IMR-90 (cell line): ENCODE measurements around the gene LRP1-AS. TPM values are rescaled to one million over a fixed set of nuclear protein-coding genes. Genes with fewer than 3 reads are reported as not detected.

ENCODE experiments used
- ATAC-seq: fragments of 200-7000 bp; cut with Tn5 transposase; 2 replicates; pipeline ENCODE4 v1.9.1; 2020; ENCODE audit warnings: low read depth, mild to moderate bottlenecking, moderate library complexity
- BruUV-seq: library from RNA; stranded (reverse); fragments of 400-500 nt; replicated peaks from 2 replicates; lab custom pipeline; 2021; lab: Mats Ljungman, UMichigan
- CTCF ChIA-PET: fragments of 300-600 bp; formaldehyde crosslinking; extraction: SDS; loops from one replicate; lab custom pipeline; 2021; ENCODE audit warnings: antibody characterized with exemption; lab: Yijun Ruan, JAX
- POLR2A ChIA-PET: fragments of 300-600 bp; sonication (Branson Sonifier 250); formaldehyde crosslinking; loops from one replicate; lab custom pipeline; 2022; ENCODE audit warnings: antibody characterized with exemption; ENCODE audit not compliant: unreplicated experiment; lab: Charles Lee
- DNase-seq: peaks from one replicate; pipeline ENCODE4 v3.0.0; 2013
- H2AFZ ChIP-seq: replicated peaks from 2 replicates; pipeline ENCODE3; 2013; ENCODE audit warnings: low read length, mild to moderate bottlenecking; ENCODE audit not compliant: poor library complexity
- H2AK5ac ChIP-seq: 2 replicates; pipeline ENCODE4 v1.6.1; 2013; ENCODE audit warnings: low read depth, low read length, inconsistent platforms
- H2AK9ac ChIP-seq: replicated peaks from 2 replicates; pipeline ENCODE3; 2013; ENCODE audit warnings: mild to moderate bottlenecking, low read depth, low read length, moderate library complexity; ENCODE audit not compliant: poor library complexity
- H2BK120ac ChIP-seq: 2 replicates; pipeline ENCODE4 v1.6.1; 2013; ENCODE audit warnings: low read depth, low read length, inconsistent platforms
- H2BK15ac ChIP-seq: 3 replicates; pipeline ENCODE4 v1.6.1; 2013; ENCODE audit warnings: low read depth, low read length, inconsistent platforms
- H2BK20ac ChIP-seq: 2 replicates; pipeline ENCODE4 v1.6.1; 2013; ENCODE audit warnings: low read depth, mild to moderate bottlenecking, inconsistent platforms, low read length, moderate library complexity
- H2BK5ac ChIP-seq: 2 replicates; pipeline ENCODE4 v1.6.1; 2013; ENCODE audit warnings: mild to moderate bottlenecking, low read depth, low read length, inconsistent platforms; ENCODE audit not compliant: poor library complexity, severe bottlenecking
- H3K14ac ChIP-seq: replicated peaks from 2 replicates; pipeline ENCODE4 v1.6.1; 2013; ENCODE audit warnings: low read depth, low read length, inconsistent platforms
- H3K18ac ChIP-seq: 2 replicates; pipeline ENCODE4 v1.6.1; 2013; ENCODE audit warnings: low read depth, low read length, control low read depth
- H3K23ac ChIP-seq: 2 replicates; pipeline ENCODE4 v1.6.1; 2013; ENCODE audit warnings: low read depth, low read length, inconsistent platforms
- H3K27ac ChIP-seq: 2 replicates; pipeline ENCODE4 v1.5.1; 2013; ENCODE audit warnings: mild to moderate bottlenecking, control low read depth, low read length; ENCODE audit not compliant: insufficient read depth
- H3K27me3 ChIP-seq: 2 replicates; pipeline ENCODE4 v1.6.1; 2013; ENCODE audit warnings: low read length; ENCODE audit not compliant: control insufficient read depth, insufficient read depth
- H3K36me3 ChIP-seq: 2 replicates; pipeline ENCODE4 v1.6.1; 2013; ENCODE audit warnings: low read length, mixed read lengths; ENCODE audit not compliant: control insufficient read depth, insufficient read depth
- H3K4ac ChIP-seq: 2 replicates; pipeline ENCODE4 v1.6.1; 2013; ENCODE audit warnings: low read depth, low read length, inconsistent platforms
- H3K4me1 ChIP-seq: 2 replicates; pipeline ENCODE4 v1.6.1; 2013; ENCODE audit warnings: low read length, mixed read lengths; ENCODE audit not compliant: control insufficient read depth, insufficient read depth
- H3K4me2 ChIP-seq: 2 replicates; pipeline ENCODE4 v1.6.1; 2013; ENCODE audit warnings: low read depth, mild to moderate bottlenecking, control low read depth, low read length, moderate library complexity
- H3K4me3 ChIP-seq: 2 replicates; pipeline ENCODE4 v1.5.1; 2013; ENCODE audit warnings: low read depth, mild to moderate bottlenecking, control low read depth, low read length, moderate library complexity; ENCODE audit not compliant: insufficient read depth
- H3K56ac ChIP-seq: 2 replicates; pipeline ENCODE4 v1.6.1; 2013; ENCODE audit warnings: low read length, inconsistent platforms; ENCODE audit not compliant: insufficient read depth; ENCODE audit errors: extremely low read depth
- H3K79me1 ChIP-seq, 2 experiments: 2 replicates each; pipeline ENCODE4 v1.6.1; 2013; ENCODE audit warnings: low read length in 2 of 2, inconsistent platforms in 1 of 2, low read depth in 1 of 2
- H3K9ac ChIP-seq: 2 replicates; pipeline ENCODE4 v1.6.1; 2013; ENCODE audit warnings: low read depth, low read length, control low read depth
- H3K9me1 ChIP-seq: 2 replicates; pipeline ENCODE4 v1.6.1; 2013; ENCODE audit warnings: low read length, inconsistent platforms; ENCODE audit not compliant: insufficient read depth
- H3K9me3 ChIP-seq: 2 replicates; pipeline ENCODE4 v1.6.1; 2013; ENCODE audit warnings: low read length; ENCODE audit not compliant: control insufficient read depth, insufficient read depth
- H4K20me1 ChIP-seq: 2 replicates; pipeline ENCODE4 v1.6.1; 2013; ENCODE audit warnings: low read length, inconsistent platforms; ENCODE audit not compliant: insufficient read depth
- H4K5ac ChIP-seq: 2 replicates; pipeline ENCODE4 v1.6.1; 2013; ENCODE audit warnings: mild to moderate bottlenecking, low read depth, low read length, control low read depth
- H4K8ac ChIP-seq, 2 experiments: 2 replicates each; pipeline ENCODE4 v1.6.1; 2013; ENCODE audit warnings: low read depth in 2 of 2, low read length in 2 of 2, control low read depth in 1 of 2, inconsistent platforms in 1 of 2
- H4K91ac ChIP-seq: 2 replicates; pipeline ENCODE4 v1.6.1; 2013; ENCODE audit warnings: low read depth, low read length, inconsistent platforms; ENCODE audit not compliant: insufficient read depth
- CEBPB ChIP-seq: IDR thresholded peaks from 2 replicates; pipeline ENCODE4 v1.6.1; 2012; ENCODE audit warnings: low read depth, low read length, improper control_type of control experiment
- MAFK ChIP-seq: IDR thresholded peaks from 2 replicates; pipeline ENCODE4 v1.6.1; 2012; ENCODE audit warnings: low read depth, low read length, improper control_type of control experiment
- MAZ ChIP-seq: IDR thresholded peaks from 2 replicates; pipeline ENCODE4 v1.6.1; 2012; ENCODE audit warnings: low read depth, mild to moderate bottlenecking, low read length, improper control_type of control experiment, moderate library complexity, borderline replicate concordance
- MXI1 ChIP-seq: IDR thresholded peaks from 2 replicates; pipeline ENCODE4 v1.6.1; 2012; ENCODE audit warnings: low read depth, mild to moderate bottlenecking, low read length, moderate library complexity, borderline replicate concordance
- POLR2A ChIP-seq: IDR thresholded peaks from 2 replicates; pipeline ENCODE4 v1.6.1; 2012; ENCODE audit warnings: mild to moderate bottlenecking, low read depth, low read length
- RCOR1 ChIP-seq: IDR thresholded peaks from 2 replicates; pipeline ENCODE4 v1.6.1; 2012; ENCODE audit warnings: mild to moderate bottlenecking, low read length, improper control_type of control experiment; ENCODE audit not compliant: insufficient replicate concordance
- SMC3 ChIP-seq: fragments of 150-350 bp; IDR thresholded peaks from 2 replicates; pipeline ENCODE4 v1.6.1; 2016; ENCODE audit warnings: low read depth, mild to moderate bottlenecking, antibody characterized with exemption, low read length, moderate library complexity
- USF2 ChIP-seq: fragments of 150-350 bp; IDR thresholded peaks from 2 replicates; pipeline ENCODE4 v1.6.1; 2017; ENCODE audit warnings: mild to moderate bottlenecking, antibody characterized with exemption, low read length, low read depth
- WGBS, 2 experiments: methylation state at CpG; one replicate each; pipeline versions ENCODE4 v1.1.5 to v1.1.7; 2013; ENCODE audit warnings: missing lambda C conversion rate in 2 of 2; ENCODE audit not compliant: insufficient read length in 1 of 2; ENCODE audit errors: extremely low coverage in 2 of 2; 5-methylcytosine and 5-hydroxymethylcytosine counted together
- dilution Hi-C: fragments of 300-500 bp; cut with HindIII; formaldehyde crosslinking; loops from one replicate; pipeline ENCODE4 v1.14.3; 2018; ENCODE audit warnings: low sequenced_read_pairs; ENCODE audit not compliant: unreplicated experiment
- in situ Hi-C: fragments of 300-500 bp; cut with MboI; formaldehyde crosslinking; loops from 3 replicates; pipeline ENCODE4 v1.14.3; 2019; ENCODE audit warnings: low sequenced_read_pairs, inconsistent platforms, mixed read lengths
- intact Hi-C: fragments of 100-400 bp; cut with micrococcal nuclease; formaldehyde crosslinking; loops from 2 replicates; pipeline ENCODE4 v1.10.0; 2022
- polyA plus RNA-seq, 3 experiments: library from polyadenylated mRNA; depleted of rRNA; stranded (reverse); fragments of >200 nt; gene quantifications; 2 replicates each; pipeline ENCODE4 v1.2.3, GENCODE V29; 2012; ENCODE audit warnings: low replicate concordance in 1 of 3
- total RNA-seq: library from RNA; depleted of rRNA; stranded (reverse); fragments of >200 nt; gene quantifications from 2 replicates; pipeline ENCODE4 v1.2.3, GENCODE V29; 2012

The LRP1-AS gene
- total and polyA plus RNA-seq, 2 of the 4 experiments (the other 2 are of a cell fraction): not detected

GRCh38 chr12:57183939-57184725 is 36.7 kb upstream of the LRP1-AS start:
- no peak overlapping the region for H2AK9ac ChIP-seq
- H4K8ac ChIP-seq: no peak overlapping the region
- H3K27ac ChIP-seq: no peak overlapping the region
- H2BK5ac ChIP-seq: no peak overlapping the region
- no peak overlapping the region for H4K91ac ChIP-seq
- ChIA-PET CTCF (no interaction called here), POLR2A (no interaction called here)
- H3K4me3 ChIP-seq: no peak overlapping the region
- no peak overlapping the region for H2AFZ ChIP-seq
- H3K79me1 ChIP-seq: peaks cover 6 to 37% of the 10 kb centered on the region in 2 experiments
- H3K9me3 ChIP-seq: no peaks in the 10 kb centered on the region
- in situ Hi-C loops: no loop called here
- H4K5ac ChIP-seq: no peak overlapping the region
- no peak for DNase-seq
- H3K14ac ChIP-seq: no peak overlapping the region
- intact Hi-C loops: loop anchor here (1.0 to 2.0 kb wide), 2 partner anchors 59 to 115 kb away; no protein-coding TSS in a partner anchor
- H4K20me1 ChIP-seq: peaks cover 31% of the 10 kb centered on the region
- TF ChIP-seq MXI1: no peak
- TF ChIP-seq MAZ: no peak
- TF ChIP-seq CEBPB: no peak
- TF ChIP-seq SMC3: no peak
- no peak for TF ChIP-seq POLR2A
- no peak for TF ChIP-seq MAFK
- no peak for TF ChIP-seq RCOR1
- TF ChIP-seq USF2: no peak
- no peaks in the 10 kb centered on the region for H3K27me3 ChIP-seq
- no peak overlapping the region for H2BK120ac ChIP-seq
- H3K9me1 ChIP-seq: no peaks in the 10 kb centered on the region
- H3K36me3 ChIP-seq: peaks cover 93% of the 10 kb centered on the region
- no peak overlapping the region for H2BK15ac ChIP-seq
- no peak overlapping the region for H3K23ac ChIP-seq
- no peak overlapping the region for H2BK20ac ChIP-seq
- no peak for ATAC-seq
- BruUV-seq: no TSS peak
- H3K56ac ChIP-seq: no peak overlapping the region
- no peak overlapping the region for H3K4ac ChIP-seq
- dilution Hi-C loops: no loop called here
- no peak overlapping the region for H3K9ac ChIP-seq
- no peak overlapping the region for H2AK5ac ChIP-seq
- H3K4me2 ChIP-seq: no peak overlapping the region
- WGBS, 2 experiments: no CpG with 5 or more reads among the region's 22 CpGs
- H3K18ac ChIP-seq: no peak overlapping the region
- H3K4me1 ChIP-seq: no peaks in the 10 kb centered on the region
